GM19372 (cell line): ENCODE results near the gene ZBTB8OS.
A peak's percentile ranks its signal among the peaks of the same experiment; 100 is the strongest.

Experiments used
- ATAC-seq: cut with Tn5 transposase; IDR thresholded peaks from one replicate; pipeline ENCODE4 v1.9.1; 2021; ENCODE audit warnings: mild to moderate bottlenecking, low read depth, moderate library complexity; ENCODE audit not compliant: unreplicated experiment

Gene ZBTB8OS

GRCh38 chr1:32613472-32613871 lies 36.9 kb downstream of the ZBTB8OS start:
- ATAC-seq, result no peak

- peak; percentile 96 for ATAC-seq
Measured at GRCh38 chr1:32612189-32612881, 38.0 kb downstream of the ZBTB8OS start.

GRCh38 chr1:32611859-32612188 lies 38.5 kb downstream of the ZBTB8OS start:
- ATAC-seq, result peak; percentile 41

GRCh38 chr1:32609180-32609579 lies 41.2 kb downstream of the ZBTB8OS start:
- no peak for ATAC-seq

- no peak for ATAC-seq
Measured at GRCh38 chr1:32606565-32607371, 43.6 kb downstream of the ZBTB8OS start.

GRCh38 chr1:32605711-32606424 lies 44.5 kb downstream of the ZBTB8OS start:
- no peak for ATAC-seq

- ATAC-seq, result no peak
Measured at GRCh38 chr1:32600034-32600433, 50.3 kb downstream of the ZBTB8OS start.

- ATAC-seq, result no peak
Measured at GRCh38 chr1:32592943-32593342, 57.4 kb downstream of the ZBTB8OS start.

GRCh38 chr1:32580348-32581017 lies 69.9 kb downstream of the ZBTB8OS start:
- no peak for ATAC-seq
